IPS-18a (cell line): ENCODE measurements around the gene MPST.

Source experiments
- H3K27ac ChIP-seq: one replicate; pipeline ENCODE4 v1.5.1; 2013; ENCODE audit warnings: low read length
- H3K27me3 ChIP-seq: one replicate; pipeline ENCODE4 v1.6.1; 2013; ENCODE audit warnings: mild to moderate bottlenecking, low read length; ENCODE audit not compliant: control insufficient read depth, insufficient read depth
- H3K36me3 ChIP-seq: one replicate; pipeline ENCODE4 v1.6.1; 2013; ENCODE audit warnings: low read depth, low read length; ENCODE audit not compliant: control insufficient read depth
- H3K4me1 ChIP-seq: one replicate; pipeline ENCODE4 v1.6.1; 2013; ENCODE audit warnings: low read depth, low read length; ENCODE audit not compliant: control insufficient read depth
- H3K4me3 ChIP-seq: one replicate; pipeline ENCODE4 v1.5.1; 2013; ENCODE audit warnings: low read length
- H3K9ac ChIP-seq: one replicate; pipeline ENCODE4 v1.6.1; 2013; ENCODE audit warnings: mild to moderate bottlenecking, low read length, moderate library complexity
- H3K9me3 ChIP-seq: one replicate; pipeline ENCODE4 v1.6.1; 2013; ENCODE audit warnings: low read depth, low read length; ENCODE audit not compliant: control insufficient read depth

Gene MPST

DNA sequence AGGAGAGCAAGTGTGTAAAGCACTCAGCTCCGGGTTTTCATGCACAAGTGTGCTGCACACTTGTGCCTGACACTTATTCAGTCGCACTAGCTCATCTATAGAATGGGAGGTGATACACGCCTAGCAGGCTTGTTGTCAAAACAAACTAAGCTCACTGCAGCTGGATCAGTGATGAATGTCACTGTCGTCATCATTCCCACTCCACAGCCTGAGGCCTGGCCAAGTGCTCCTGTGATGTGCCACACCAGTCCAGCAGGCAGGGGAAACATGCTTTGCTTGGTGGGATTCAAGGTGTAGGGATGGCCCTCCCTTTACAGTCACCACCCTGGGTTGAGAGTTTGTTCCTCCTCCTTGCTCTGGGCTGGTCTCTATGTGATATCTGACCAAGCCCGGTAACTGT, 6.8 kb downstream of the MPST start:
- H3K9me3 ChIP-seq, result no peaks in the 10 kb centered on the region
- H3K4me1 ChIP-seq, result no peaks in the 10 kb centered on the region
- peaks cover 29% of the 10 kb centered on the region for H3K36me3 ChIP-seq
- H3K4me3 ChIP-seq, result no peak overlapping the region
- H3K27ac ChIP-seq, result no peak overlapping the region
- no peak overlapping the region for H3K9ac ChIP-seq
- H3K27me3 ChIP-seq, result no peaks in the 10 kb centered on the region

DNA sequence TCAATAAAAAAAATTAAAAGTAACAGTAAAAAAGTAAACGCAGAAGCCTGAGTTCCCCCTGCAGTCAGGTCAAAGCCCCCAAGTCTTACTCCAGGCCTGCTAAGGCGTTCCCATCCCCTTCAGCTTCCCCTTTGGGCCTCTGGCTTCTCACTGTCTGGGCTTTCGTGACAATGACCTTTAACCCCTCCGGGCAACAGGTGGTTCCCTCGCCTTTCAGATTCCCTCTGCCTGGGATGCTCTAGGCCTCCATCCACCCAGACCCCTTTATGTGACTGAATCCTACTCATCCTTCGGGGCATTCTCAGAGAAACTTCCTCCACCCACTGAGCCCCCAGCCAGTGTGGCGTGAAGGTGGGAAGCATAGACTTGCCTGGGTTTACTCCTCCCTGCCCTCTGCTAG, 8.0 kb downstream of the MPST start:
- Histone ChIP-seq H3K4me1 (no peaks in the 10 kb centered on the region), H3K4me3 (no peak overlapping the region), H3K9me3 (no peaks in the 10 kb centered on the region), H3K27ac (no peak overlapping the region), H3K9ac (no peak overlapping the region), H3K36me3 (peaks cover 29% of the 10 kb centered on the region), H3K27me3 (no peaks in the 10 kb centered on the region)

DNA sequence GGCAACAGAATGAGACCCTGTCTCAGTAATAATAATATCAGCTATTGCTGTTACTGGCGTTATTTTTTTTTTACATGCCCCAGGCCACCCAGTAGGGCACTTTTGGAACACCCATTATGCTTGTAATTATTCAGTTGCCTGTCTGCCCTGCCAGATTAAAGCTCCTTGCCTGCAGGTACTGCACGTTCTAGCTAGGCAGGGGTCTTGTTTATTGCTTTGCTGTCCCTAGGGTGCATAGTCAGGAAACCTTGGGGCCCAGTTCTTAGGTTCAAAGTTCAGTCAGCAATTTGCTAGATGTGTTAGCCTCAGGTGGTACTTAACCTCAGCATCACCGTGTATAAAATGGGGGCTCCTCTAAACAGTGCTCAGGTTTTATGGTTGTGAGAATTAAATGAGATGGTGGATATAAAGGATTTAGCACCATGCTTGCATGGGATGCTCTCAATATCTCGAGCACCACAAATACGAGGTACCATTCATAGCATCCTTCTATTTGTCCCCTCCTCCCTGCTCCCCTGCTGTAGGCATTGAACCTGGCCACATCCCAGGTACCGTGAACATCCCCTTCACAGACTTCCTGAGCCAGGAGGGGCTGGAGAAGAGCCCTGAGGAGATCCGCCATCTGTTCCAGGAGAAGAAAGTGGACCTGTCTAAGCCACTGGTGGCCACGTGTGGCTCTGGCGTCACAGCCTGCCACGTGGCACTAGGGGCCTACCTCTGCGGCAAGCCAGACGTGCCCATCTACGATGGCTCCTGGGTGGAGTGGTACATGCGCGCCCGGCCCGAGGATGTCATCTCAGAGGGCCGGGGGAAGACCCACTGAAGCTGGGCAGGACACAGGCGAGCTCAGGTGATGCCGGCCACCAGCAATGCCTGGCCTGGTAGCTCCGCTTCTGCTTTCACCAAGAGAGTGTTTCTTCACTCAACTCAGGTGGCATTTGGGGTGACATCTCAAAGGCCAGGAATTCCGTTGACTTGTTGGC, 9.4 kb downstream of the MPST start:
- Histone ChIP-seq H3K9ac (no peak overlapping the region), H3K36me3 (peaks cover 29% of the 10 kb centered on the region), H3K4me1 (peaks cover 5% of the 10 kb centered on the region), H3K27me3 (no peaks in the 10 kb centered on the region), H3K9me3 (no peaks in the 10 kb centered on the region), H3K4me3 (no peak overlapping the region), H3K27ac (no peak overlapping the region)

DNA sequence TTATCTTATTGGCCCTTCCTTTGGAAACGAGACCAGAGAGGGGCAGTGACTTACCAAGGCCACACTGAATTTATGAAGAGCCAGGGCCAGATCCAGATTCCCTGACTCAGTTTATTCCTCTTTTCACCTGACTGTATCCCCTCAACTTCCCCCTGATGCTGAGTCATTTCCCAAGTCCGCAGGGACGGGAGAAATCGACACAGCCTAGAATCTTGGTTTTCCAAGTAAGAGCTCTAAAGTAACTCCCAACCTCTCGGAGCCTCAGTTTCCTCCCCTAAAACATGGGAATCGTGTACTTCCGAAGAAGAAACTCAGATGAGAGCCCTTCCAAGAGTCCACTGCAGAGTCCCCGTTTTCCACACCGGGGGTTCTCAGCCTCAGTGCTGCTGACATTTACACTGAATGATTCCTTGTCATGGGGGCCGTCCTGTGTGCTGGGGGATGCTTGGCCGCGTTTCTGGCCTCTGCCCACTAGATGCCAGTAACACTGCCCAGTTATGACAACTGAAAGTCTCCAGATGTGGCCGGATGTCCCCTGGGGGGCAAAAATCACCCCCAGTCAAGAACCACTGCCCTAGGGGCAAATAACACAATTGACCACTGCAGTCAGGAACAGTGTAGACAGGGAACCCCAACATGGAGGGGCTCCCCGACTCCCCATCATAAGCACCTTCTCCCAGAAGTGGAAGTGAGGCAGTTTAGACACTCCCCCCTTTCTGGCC, 11.2 kb downstream of the MPST start:
- H3K36me3 ChIP-seq, result peaks cover 24% of the 10 kb centered on the region
- H3K4me1 ChIP-seq, result peaks cover 5% of the 10 kb centered on the region
- H3K4me3 ChIP-seq, result no peak overlapping the region
- no peaks in the 10 kb centered on the region for H3K9me3 ChIP-seq
- H3K27ac ChIP-seq, result no peak overlapping the region
- no peaks in the 10 kb centered on the region for H3K27me3 ChIP-seq
- H3K9ac ChIP-seq, result no peak overlapping the region

DNA sequence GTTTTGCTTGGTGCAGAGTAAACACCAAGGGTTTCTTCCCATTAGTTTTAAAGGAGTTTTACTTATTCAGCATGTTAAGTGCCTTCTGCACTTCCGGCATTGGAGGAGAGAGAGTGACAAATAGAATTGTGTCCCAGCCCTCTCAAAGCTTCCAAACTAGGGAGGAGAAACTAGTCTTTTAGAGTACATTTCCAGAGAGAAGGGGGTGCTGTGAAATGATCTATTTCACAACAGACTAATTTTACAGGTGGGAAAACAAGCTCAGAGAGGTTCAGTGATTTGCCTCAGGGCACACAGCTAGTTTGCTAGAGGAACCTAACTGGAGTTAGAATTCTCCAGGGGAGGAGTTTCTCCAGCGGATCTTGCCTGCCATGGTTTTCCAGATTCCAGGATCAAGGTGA, 12.6 kb downstream of the MPST start:
- Histone ChIP-seq H3K27ac (no peak overlapping the region), H3K36me3 (peaks cover 16% of the 10 kb centered on the region), H3K9me3 (no peaks in the 10 kb centered on the region), H3K4me1 (peaks cover 5% of the 10 kb centered on the region), H3K9ac (no peak overlapping the region), H3K4me3 (no peak overlapping the region), H3K27me3 (no peaks in the 10 kb centered on the region)

DNA sequence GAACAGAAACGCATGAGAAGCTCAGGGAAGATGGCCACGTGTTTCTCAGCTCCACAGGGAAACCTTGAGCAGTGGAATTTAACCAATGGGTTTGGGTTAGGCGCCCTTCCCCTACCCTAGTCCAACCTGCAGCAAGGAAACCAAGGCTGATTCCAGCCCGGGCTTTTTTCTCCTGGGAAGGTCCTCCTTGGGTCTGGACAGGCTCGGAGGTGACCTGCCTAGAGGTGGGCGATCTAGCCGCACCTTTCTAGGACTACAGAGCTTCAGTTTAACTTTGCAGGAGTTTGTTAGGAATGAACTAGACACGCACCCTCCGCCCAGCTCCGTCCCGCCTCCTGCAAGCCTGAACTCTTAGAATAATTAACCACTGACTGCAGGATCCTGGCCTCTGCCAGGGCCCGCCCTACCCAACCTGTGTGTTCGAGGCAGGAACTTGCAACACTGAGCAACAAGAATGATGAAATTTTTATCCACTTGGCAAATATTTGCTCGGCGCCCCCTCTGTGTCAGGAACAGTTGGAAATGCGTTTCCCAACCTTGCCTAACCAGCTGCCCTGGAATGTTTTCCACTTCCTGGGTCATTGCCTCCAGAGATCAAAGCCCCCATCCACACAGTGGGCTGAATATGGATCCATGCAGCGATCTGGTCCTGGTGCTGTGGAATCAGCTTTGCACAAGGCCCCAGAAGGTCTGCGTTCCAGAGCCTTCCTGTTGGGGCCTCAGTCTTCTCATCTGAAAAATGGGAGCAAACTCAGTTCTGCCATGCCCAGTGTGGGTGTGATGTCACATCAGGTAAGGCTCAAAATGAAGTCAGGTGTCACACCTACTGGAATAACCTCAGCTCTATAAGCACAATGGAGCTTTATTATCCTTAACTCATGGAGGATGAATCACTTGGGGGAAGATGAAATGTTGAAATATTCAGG, 13.3 kb downstream of the MPST start:
- Histone ChIP-seq H3K9ac (no peak overlapping the region), H3K27ac (no peak overlapping the region), H3K4me3 (no peak overlapping the region), H3K4me1 (peaks cover 5% of the 10 kb centered on the region), H3K27me3 (no peaks in the 10 kb centered on the region), H3K9me3 (no peaks in the 10 kb centered on the region), H3K36me3 (peaks cover 10% of the 10 kb centered on the region)

DNA sequence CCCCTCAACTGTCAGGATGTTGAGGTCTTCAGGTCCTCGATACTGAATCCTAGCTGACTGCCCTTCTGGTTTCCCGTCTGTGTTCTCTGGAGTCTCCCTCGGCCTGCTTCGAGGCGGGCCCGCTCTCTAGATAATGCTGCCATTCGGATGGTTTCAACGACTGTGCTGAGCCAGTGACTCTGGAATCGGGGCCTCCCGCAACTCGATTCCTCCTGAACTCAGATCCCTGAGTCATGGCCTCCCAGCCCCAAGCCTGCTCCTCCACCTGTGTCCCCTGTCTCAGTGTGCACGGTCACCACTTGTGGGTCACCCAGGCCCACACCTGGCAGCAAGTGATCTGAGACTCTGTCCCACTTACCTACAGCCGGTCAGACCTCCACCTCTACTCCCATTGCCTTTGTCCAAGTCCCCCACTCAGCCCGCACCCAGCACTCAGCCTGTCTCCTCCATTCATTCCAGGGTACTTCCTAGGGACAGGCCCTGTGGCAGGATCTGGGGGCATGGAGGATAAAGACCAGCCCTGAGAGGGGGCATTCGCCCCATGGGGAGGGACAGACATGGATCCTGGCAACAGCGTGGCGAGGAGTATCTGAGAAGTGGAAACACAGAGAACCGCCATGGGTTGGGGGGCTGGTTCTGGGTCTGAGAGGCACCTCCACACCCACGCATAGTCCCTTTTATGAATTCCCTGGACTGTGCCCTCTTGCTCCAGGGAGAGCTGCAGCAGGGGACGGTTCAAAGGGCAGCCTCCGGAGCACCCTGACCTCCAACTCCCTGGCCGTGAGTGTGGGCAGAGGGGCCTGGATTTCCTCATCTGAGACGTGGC, 14.3 kb downstream of the MPST start:
- no peak overlapping the region for H3K9ac ChIP-seq
- no peaks in the 10 kb centered on the region for H3K9me3 ChIP-seq
- H3K36me3 ChIP-seq, result peaks cover 9% of the 10 kb centered on the region
- peaks cover 5% of the 10 kb centered on the region for H3K4me1 ChIP-seq
- no peak overlapping the region for H3K27ac ChIP-seq
- no peaks in the 10 kb centered on the region for H3K27me3 ChIP-seq
- H3K4me3 ChIP-seq, result no peak overlapping the region

DNA sequence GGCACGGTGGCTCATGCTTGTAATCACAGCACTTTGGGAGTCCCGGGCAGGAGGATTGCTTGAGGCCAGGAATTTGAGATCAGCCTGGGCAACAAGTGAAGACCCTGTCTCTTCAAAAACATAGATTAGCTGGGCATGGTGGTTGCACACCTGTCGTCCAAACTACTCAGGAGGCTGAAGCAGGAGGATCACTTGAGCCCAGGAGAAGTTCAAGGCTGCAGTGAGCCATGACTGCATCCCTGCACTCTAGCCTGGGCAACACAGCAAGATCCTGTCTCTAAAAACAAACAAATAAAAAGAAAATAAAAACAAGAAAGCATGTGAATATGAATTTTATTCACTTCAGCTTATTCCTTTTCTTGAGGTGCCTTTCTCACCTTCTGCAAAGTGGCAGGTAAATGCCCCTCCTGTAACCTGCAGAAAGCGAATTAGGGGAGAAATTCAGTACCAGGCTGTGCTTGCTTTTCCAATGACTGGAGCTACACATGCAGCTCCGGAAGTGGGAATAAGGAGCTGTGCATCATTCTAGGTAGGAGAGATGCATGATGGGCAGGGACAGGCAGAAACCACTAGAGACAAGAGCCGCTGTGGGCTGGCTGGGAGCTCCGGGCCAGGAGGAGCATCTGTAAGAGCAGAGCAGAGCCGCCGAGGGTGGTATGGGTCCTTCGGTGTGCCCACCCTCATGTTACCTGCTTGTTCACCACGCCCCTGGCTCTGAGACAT, 17.3 kb downstream of the MPST start:
- H3K27ac ChIP-seq, result no peak overlapping the region
- peaks cover 5% of the 10 kb centered on the region for H3K4me1 ChIP-seq
- H3K27me3 ChIP-seq, result no peaks in the 10 kb centered on the region
- H3K4me3 ChIP-seq, result no peak overlapping the region
- no peaks in the 10 kb centered on the region for H3K36me3 ChIP-seq
- no peaks in the 10 kb centered on the region for H3K9me3 ChIP-seq
- H3K9ac ChIP-seq, result no peak overlapping the region

DNA sequence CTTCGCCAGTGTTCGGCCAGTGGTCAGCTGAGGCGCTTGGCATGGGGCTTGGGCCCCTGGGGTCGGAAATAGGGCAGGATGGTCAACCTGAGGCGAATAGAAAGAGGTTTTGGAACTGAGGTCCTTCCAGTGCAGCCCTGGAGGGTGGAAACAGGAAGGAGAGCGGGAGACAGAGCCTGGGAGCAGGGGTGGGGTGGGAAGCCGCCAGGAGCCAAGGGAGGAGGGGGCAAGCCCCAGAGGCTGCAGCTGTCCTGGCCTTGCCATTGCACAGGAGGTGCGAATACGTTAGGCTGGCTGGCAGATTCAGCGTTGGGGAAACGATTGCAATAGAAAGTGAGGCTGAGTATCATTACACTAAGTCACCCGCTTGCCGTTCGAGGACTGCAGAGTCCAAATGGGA, 18.1 kb downstream of the MPST start:
- H3K9ac ChIP-seq, result no peak overlapping the region
- H3K27ac ChIP-seq, result no peak overlapping the region
- H3K4me3 ChIP-seq, result no peak overlapping the region
- H3K27me3 ChIP-seq, result no peaks in the 10 kb centered on the region
- H3K36me3 ChIP-seq, result no peaks in the 10 kb centered on the region
- peaks cover 4% of the 10 kb centered on the region for H3K4me1 ChIP-seq
- no peaks in the 10 kb centered on the region for H3K9me3 ChIP-seq

DNA sequence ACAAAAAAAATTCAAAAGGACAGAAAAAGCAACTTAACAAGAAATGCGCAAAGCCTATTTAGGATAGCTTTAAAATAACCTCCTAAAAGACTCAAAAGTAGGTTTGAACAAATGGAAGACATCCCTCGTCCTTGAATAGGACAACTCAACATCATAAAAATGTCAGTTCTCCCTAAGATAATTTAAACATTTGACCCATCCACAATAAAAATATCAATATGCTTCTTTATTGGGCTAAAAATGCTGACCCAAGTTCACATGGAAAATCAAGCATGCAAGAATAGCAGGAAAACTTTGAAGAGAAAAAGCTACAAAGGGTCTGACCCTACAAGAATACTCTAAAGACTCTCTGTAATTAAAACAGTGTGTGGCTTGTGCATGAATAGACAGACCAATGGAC, 19.9 kb downstream of the MPST start:
- Histone ChIP-seq H3K36me3 (no peaks in the 10 kb centered on the region), H3K27ac (no peak overlapping the region), H3K9ac (no peak overlapping the region), H3K27me3 (no peaks in the 10 kb centered on the region), H3K4me1 (no peaks in the 10 kb centered on the region), H3K4me3 (no peak overlapping the region), H3K9me3 (no peaks in the 10 kb centered on the region)
